ENCODE results near the gene FARS2. TPM values are rescaled to one million over a fixed set of nuclear protein-coding genes. Genes with fewer than 3 reads are reported as not detected.
"Not testable (repeated sequence)": the region's sequence is repeated elsewhere in the genome, so short reads cannot be mapped to it uniquely, and the experiment has no call there.

FARS2 gene
- total RNA-seq, 2 donors from 2014 or later: 15.4 to 15.7 TPM

- ATAC-seq: peak; percentile 91
Observed at GRCh38 chr6:5789426-5789825, 528.1 kb downstream of the FARS2 start.

GRCh38 chr6:5796555-5796954, 535.2 kb downstream of the FARS2 start:
- DNase-seq; intact Hi-C loops (cut with DNase I, micrococcal nuclease); ATAC-seq: not testable (repeated sequence)

More at GRCh38 chr6:5789426-5789825, 528.1 kb downstream of the FARS2 start:
- intact Hi-C loops (cut with DNase I, micrococcal nuclease); DNase-seq: not testable (repeated sequence)

GRCh38 chr6:5806406-5806805, 545.1 kb downstream of the FARS2 start:
- intact Hi-C loops (cut with DNase I, micrococcal nuclease); DNase-seq; ATAC-seq: not testable (repeated sequence)

GRCh38 chr6:5809450-5809849, 548.1 kb downstream of the FARS2 start:
- no peak for ATAC-seq
- intact Hi-C loops (cut with DNase I, micrococcal nuclease): no loop called here
- DNase-seq: no peak

- DNase-seq: no peak
- no peak for ATAC-seq
- intact Hi-C loops (cut with DNase I, micrococcal nuclease): no loop called here
Observed at GRCh38 chr6:5811997-5812396, 550.7 kb downstream of the FARS2 start.

GRCh38 chr6:5813625-5814027, 552.3 kb downstream of the FARS2 start:
- ATAC-seq: peak; percentile 26
- intact Hi-C loops (cut with DNase I, micrococcal nuclease): no loop called here
- no peak for DNase-seq

- ATAC-seq (peak; percentile 94), DNase-seq (no peak)
- intact Hi-C loops (cut with DNase I, micrococcal nuclease): no loop called here
Observed at GRCh38 chr6:5814116-5814515, 552.8 kb downstream of the FARS2 start.

GRCh38 chr6:5814901-5815300, 553.6 kb downstream of the FARS2 start:
- intact Hi-C loops (cut with DNase I, micrococcal nuclease): no loop called here
- no peak for ATAC-seq
- DNase-seq: no peak

- DNase-seq (no peak), ATAC-seq (no peak)
- intact Hi-C loops (cut with DNase I, micrococcal nuclease): no loop called here
Observed at GRCh38 chr6:5817869-5818268, 556.6 kb downstream of the FARS2 start.

GRCh38 chr6:5818959-5819358, 557.6 kb downstream of the FARS2 start:
- DNase-seq (no peak), ATAC-seq (no peak)
- intact Hi-C loops (cut with DNase I, micrococcal nuclease): no loop called here

Other genes with a start within 250 kb of the FARS2 start
- 1 to 10 TPM in 1 of 2 donors, under 1 TPM in 1; 0.98 to 1.6 TPM for gene PPP1R3G, start 176.2 kb upstream of the FARS2 start, total RNA-seq
- gene LYRM4, start 563 bp upstream of the FARS2 start, total RNA-seq: 10 to 100 TPM; 12.1 to 12.5 TPM